Peyer's patch (tissue), 4 donors: ENCODE data around the gene MAN2A1. TPM values are rescaled to one million over a fixed set of nuclear protein-coding genes. Genes with fewer than 3 reads are reported as not detected.

Experiments used
- DNase-seq, 3 donors: peaks; one replicate each; pipeline ENCODE4 v3.0.0-alpha.2; 2017 to 2019
- H3K27ac ChIP-seq, 4 donors: fragments of 200-600 bp; sonication (generic); one replicate each; pipeline ENCODE4 v1.5.1; 2016 to 2019
- H3K27me3 ChIP-seq, 2 donors: fragments of 200-600 bp; sonication (generic); one replicate each; pipeline ENCODE4 v1.5.1; 2019
- H3K36me3 ChIP-seq, 3 donors: fragments of 200-600 bp; sonication (generic); one replicate each; pipeline ENCODE4 v1.5.1; 2016 to 2019
- H3K4me1 ChIP-seq, 4 donors: fragments of 200-600 bp; sonication (generic); one replicate each; pipeline ENCODE4 v1.5.1; 2016 to 2019
- H3K4me3 ChIP-seq, 4 donors: fragments of 200-600 bp; sonication (generic); 1 replicate in 3 of 4; 2 replicates in 1 of 4; pipeline ENCODE4 v1.5.1; 2016 to 2019; ENCODE audit warnings: mild to moderate bottlenecking in 1 of 4
- H3K9me3 ChIP-seq, 4 donors: fragments of 200-600 bp; sonication (generic); one replicate each; pipeline ENCODE4 v1.5.1; 2016 to 2019; ENCODE audit warnings: mild to moderate bottlenecking in 1 of 4
- POLR2A ChIP-seq, 2 donors: fragments of 450-650 bp; IDR thresholded peaks; one replicate each; pipeline ENCODE4 v1.5.1; 2017; ENCODE audit warnings: antibody characterized with exemption in 2 of 2, mild to moderate bottlenecking in 2 of 2, moderate library complexity in 2 of 2
- total RNA-seq, 4 donors: library from RNA; depleted of rRNA; stranded (reverse); fragments of >200 nt; gene quantifications; one replicate each; pipeline ENCODE4 v1.1.0, GENCODE V29; 2016
- TF ChIP-seq, protein P1 (sequence below), 6 experiments: fragments of 450-650 bp in 4 of 6; fragments of 200-600 bp in 2 of 6; sonication (generic) in 1 of 6; IDR thresholded peaks; one replicate each; pipeline ENCODE4 v1.5.1; 2017 to 2019; ENCODE audit warnings: antibody characterized with exemption in 6 of 6, mild to moderate bottlenecking in 3 of 6, moderate library complexity in 1 of 6

MAN2A1 gene
- total RNA-seq, 4 donors from 2014 or later: 52.8 to 112 (median 95.3) TPM

DNA sequence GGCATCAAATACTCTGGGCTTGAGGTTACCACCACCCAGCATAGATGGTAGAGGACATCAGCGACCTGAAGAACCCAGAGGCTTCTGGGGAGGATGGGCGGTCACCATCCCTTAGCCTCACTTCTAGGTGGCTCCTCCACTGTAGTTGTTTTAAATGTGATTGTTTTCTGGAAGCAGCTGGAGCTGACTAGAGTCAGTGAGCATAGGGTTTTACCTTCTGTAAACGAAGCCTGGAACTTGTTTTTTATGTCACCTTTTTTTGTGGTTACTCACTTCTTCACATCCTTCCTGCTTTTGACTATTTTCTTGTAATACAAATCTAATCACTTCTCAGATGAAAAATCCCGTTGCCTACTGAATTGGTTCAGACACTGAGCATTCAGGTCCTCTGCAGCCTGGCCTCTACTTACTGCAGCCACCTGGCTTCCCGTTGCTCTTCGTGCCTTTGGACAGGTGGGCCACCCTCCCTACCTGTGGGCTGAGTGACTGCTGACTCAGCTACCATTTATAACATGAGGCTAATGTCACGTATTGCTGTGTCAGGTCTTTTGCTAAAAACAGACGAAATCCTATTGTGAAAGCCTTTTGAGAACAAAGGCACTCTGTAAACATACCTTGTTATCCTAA, 167.8 kb downstream of the MAN2A1 start:
- DNase-seq: peak in 1 of 3 donors; percentile 22
- Histone ChIP-seq H3K27ac (peak overlapping the region in 1 of 4 donors; percentile 59), H3K36me3 (peaks cover 0 to 58% (median 0%) of the 10 kb centered on the region in 3 donors)

DNA sequence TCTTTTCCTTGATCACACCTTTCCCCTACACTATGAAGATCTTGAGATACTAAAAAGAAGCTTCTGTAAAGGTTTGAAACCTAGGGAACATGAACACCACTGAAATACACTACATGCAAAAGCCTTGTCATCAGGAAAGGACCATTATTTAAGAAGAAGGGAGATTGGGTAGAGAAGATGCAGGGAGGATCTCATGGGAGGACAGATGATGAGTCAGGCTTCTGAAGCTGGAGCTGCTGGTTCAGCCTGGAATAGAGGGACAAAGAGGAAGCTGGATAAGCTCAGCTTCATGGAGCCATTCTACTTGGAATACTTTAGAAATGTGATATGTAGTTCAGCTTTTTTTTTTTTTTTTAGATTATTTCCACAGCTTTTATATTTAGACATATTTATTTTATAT, 169.8 kb downstream of the MAN2A1 start:
- Histone ChIP-seq H3K27me3 (no peaks in the 10 kb centered on the region), H3K27ac (no peak overlapping the region), H3K9me3 (no peaks in the 10 kb centered on the region), H3K4me3 (no peak overlapping the region), H3K4me1 (no peaks in the 10 kb centered on the region), H3K36me3 (peaks cover 0 to 58% (median 0%) of the 10 kb centered on the region in 3 donors)
- no peak for TF ChIP-seq POLR2A (IDR thresholded peaks at IDR 0.05)
- TF ChIP-seq, protein P1, sequence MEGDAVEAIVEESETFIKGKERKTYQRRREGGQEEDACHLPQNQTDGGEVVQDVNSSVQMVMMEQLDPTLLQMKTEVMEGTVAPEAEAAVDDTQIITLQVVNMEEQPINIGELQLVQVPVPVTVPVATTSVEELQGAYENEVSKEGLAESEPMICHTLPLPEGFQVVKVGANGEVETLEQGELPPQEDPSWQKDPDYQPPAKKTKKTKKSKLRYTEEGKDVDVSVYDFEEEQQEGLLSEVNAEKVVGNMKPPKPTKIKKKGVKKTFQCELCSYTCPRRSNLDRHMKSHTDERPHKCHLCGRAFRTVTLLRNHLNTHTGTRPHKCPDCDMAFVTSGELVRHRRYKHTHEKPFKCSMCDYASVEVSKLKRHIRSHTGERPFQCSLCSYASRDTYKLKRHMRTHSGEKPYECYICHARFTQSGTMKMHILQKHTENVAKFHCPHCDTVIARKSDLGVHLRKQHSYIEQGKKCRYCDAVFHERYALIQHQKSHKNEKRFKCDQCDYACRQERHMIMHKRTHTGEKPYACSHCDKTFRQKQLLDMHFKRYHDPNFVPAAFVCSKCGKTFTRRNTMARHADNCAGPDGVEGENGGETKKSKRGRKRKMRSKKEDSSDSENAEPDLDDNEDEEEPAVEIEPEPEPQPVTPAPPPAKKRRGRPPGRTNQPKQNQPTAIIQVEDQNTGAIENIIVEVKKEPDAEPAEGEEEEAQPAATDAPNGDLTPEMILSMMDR (IDR thresholded peaks at IDR 0.05): no peak
- no peak for DNase-seq

More for the DNA sequence above, 167.8 kb downstream of the MAN2A1 start:
- Histone ChIP-seq H3K4me3 (no peak overlapping the region), H3K27me3 (no peaks in the 10 kb centered on the region), H3K9me3 (no peaks in the 10 kb centered on the region), H3K4me1 (no peaks in the 10 kb centered on the region)
- TF ChIP-seq, protein P1 (IDR thresholded peaks at IDR 0.05): no peak
- no peak for TF ChIP-seq POLR2A (IDR thresholded peaks at IDR 0.05)

DNA sequence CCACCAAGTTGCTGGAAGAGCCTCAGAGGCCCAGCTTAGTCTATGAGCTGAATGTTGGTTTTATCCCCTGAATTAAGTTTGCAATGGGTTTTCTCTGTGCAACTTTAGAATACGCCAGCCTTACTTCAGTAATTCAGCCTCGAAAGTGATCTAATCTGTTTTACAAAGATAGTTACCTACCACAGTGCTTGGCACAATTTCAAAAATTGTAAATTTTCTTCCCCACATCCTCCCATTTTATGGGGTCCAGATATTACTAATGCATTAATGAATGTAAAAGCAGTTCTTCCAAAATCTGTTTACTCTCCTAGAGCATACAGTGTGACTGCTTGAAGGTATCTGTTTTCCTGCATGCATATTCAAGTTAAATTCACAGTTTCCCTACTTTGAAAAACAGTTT, 172.6 kb downstream of the MAN2A1 start:
- no peak for DNase-seq
- Histone ChIP-seq H3K36me3 (peaks cover 0 to 53% (median 0%) of the 10 kb centered on the region in 3 donors), H3K4me3 (no peak overlapping the region), H3K27me3 (no peaks in the 10 kb centered on the region), H3K4me1 (peaks cover 0 to 18% (median 0%) of the 10 kb centered on the region in 4 donors), H3K9me3 (no peaks in the 10 kb centered on the region), H3K27ac (no peak overlapping the region)
- TF ChIP-seq POLR2A (IDR thresholded peaks at IDR 0.05): no peak
- TF ChIP-seq, protein P1 (IDR thresholded peaks at IDR 0.05): no peak

- Histone ChIP-seq H3K4me3 (no peak overlapping the region), H3K9me3 (no peaks in the 10 kb centered on the region), H3K27me3 (no peaks in the 10 kb centered on the region), H3K36me3 (peaks cover 0 to 45% (median 0%) of the 10 kb centered on the region in 3 donors), H3K4me1 (peaks cover 0 to 18% (median 0%) of the 10 kb centered on the region in 4 donors), H3K27ac (no peak overlapping the region)
- TF ChIP-seq POLR2A (IDR thresholded peaks at IDR 0.05): no peak
- TF ChIP-seq, protein P1 (IDR thresholded peaks at IDR 0.05): no peak
- DNase-seq: no peak
Observed at GRCh38 chr5:109863752-109864151, 174.0 kb downstream of the MAN2A1 start.

- DNase-seq: peak in 1 of 3 donors; percentile 48
- Histone ChIP-seq H3K27me3 (no peaks in the 10 kb centered on the region), H3K27ac (peak overlapping the region in 1 of 4 donors; percentile 58), H3K9me3 (no peaks in the 10 kb centered on the region), H3K4me3 (no peak overlapping the region), H3K4me1 (peaks cover 0 to 18% (median 0%) of the 10 kb centered on the region in 4 donors), H3K36me3 (peaks cover 0 to 35% (median 0%) of the 10 kb centered on the region in 3 donors)
- TF ChIP-seq, protein P1 (IDR thresholded peaks at IDR 0.05): no peak
- no peak for TF ChIP-seq POLR2A (IDR thresholded peaks at IDR 0.05)
Observed at GRCh38 chr5:109865637-109866036, 175.9 kb downstream of the MAN2A1 start.
